K562 (cell line): Measurements from ENCODE around the gene CHTOP. TPM values are rescaled to one million over a fixed set of nuclear protein-coding genes. Genes with fewer than 3 reads are reported as not detected.
A peak's percentile ranks its signal among the peaks of the same experiment; 100 is the strongest.

Experiments used
- ATAC-seq: fragments of 200-7000 bp; cut with Tn5 transposase; 3 replicates; pipeline ENCODE4 v1.9.1; 2020; ENCODE audit warnings: moderate library complexity
- BruUV-seq: library from RNA; stranded (reverse); fragments of 400-500 nt; replicated peaks from 2 replicates; lab custom pipeline; 2021; lab: Mats Ljungman, UMichigan
- CTCF ChIA-PET: fragments of 300-600 bp; formaldehyde crosslinking; extraction: SDS; loops from one replicate; lab custom pipeline; 2021; ENCODE audit warnings: low intra/inter-chr PET ratio; lab: Yijun Ruan, JAX
- POLR2A ChIA-PET: fragments of 300-600, 350-650 bp; sonication (Branson Sonifier 250); formaldehyde crosslinking; extraction: SDS; loops from one replicate; lab custom pipeline; 2021; ENCODE audit warnings: antibody characterized with exemption, inconsistent platforms; lab: Yijun Ruan, JAX
- DNase-seq, 4 experiments: peaks; one replicate each; pipeline versions ENCODE4 v3.0.0 to v3.0.0-alpha.2; 2011 to 2018; ENCODE audit warnings: low spot score in 3 of 4, mixed read lengths in 3 of 4; ENCODE audit errors: extremely low read depth in 1 of 4
- FAIRE-seq: peaks from 2 replicates; lab custom pipeline; 2011; peaks lifted over from hg19 to GRCh38; lab: Jason Lieb, UNC
- H2AFZ ChIP-seq: 2 replicates; pipeline ENCODE4 v1.6.0; 2011; ENCODE audit warnings: low read depth, low read length, control low read depth, inconsistent platforms
- H3K27ac ChIP-seq: fragments of 200-600 bp; 3 replicates; pipeline ENCODE4 v1.8.0; 2011; ENCODE audit warnings: low read depth, mild to moderate bottlenecking, control low read depth, inconsistent platforms, low read length, moderate library complexity, mixed read lengths; ENCODE audit errors: extremely low read depth
- H3K27me3 ChIP-seq, 2 experiments: fragments of 300-600 bp in 1 of 2; 2 replicates in 1 of 2; 3 replicates in 1 of 2; pipeline versions ENCODE4 v1.6.0 to v1.8.0; 2011; ENCODE audit warnings: inconsistent platforms in 2 of 2, low read length in 2 of 2, mild to moderate bottlenecking in 1 of 2, mixed read lengths in 1 of 2, moderate library complexity in 1 of 2; ENCODE audit not compliant: control insufficient read depth in 2 of 2, insufficient read depth in 2 of 2
- H3K36me3 ChIP-seq: fragments of 300-600 bp; 3 replicates; pipeline ENCODE4 v1.8.0; 2011; ENCODE audit warnings: mild to moderate bottlenecking, low read length, inconsistent platforms; ENCODE audit not compliant: control insufficient read depth, insufficient read depth
- H3K4me1 ChIP-seq, 2 experiments: fragments of 200-600 bp in 1 of 2; replicated peaks in 1 of 2; 2 replicates in 1 of 2; 3 replicates in 1 of 2; pipeline versions ENCODE4 v1.5.1 to v1.8.0; 2011; ENCODE audit warnings: inconsistent platforms in 2 of 2, low read length in 2 of 2, mild to moderate bottlenecking in 1 of 2, mixed read lengths in 1 of 2, moderate library complexity in 1 of 2; ENCODE audit not compliant: control insufficient read depth in 2 of 2, insufficient read depth in 2 of 2
- H3K4me2 ChIP-seq: 2 replicates; pipeline ENCODE4 v1.6.1; 2011; ENCODE audit warnings: low read length, control low read depth, inconsistent platforms, mixed read lengths; ENCODE audit not compliant: insufficient read depth
- H3K4me3 ChIP-seq: fragments of 200-600 bp; sonication (generic), shearing (Covaris generic); 2 replicates; pipeline ENCODE4 v1.5.1; 2016; ENCODE audit warnings: control low read depth, inconsistent platforms
- H3K79me2 ChIP-seq: fragments of 200-600 bp; 3 replicates; pipeline ENCODE4 v1.8.0; 2011; ENCODE audit warnings: low read length, inconsistent platforms; ENCODE audit not compliant: control insufficient read depth, insufficient read depth
- H3K9ac ChIP-seq, 2 experiments: 2 replicates each; pipeline versions ENCODE4 v1.6.0 to v1.6.1; 2011; ENCODE audit warnings: low read depth in 2 of 2, low read length in 2 of 2, control low read depth in 1 of 2, inconsistent platforms in 1 of 2, mild to moderate bottlenecking in 1 of 2, mixed read lengths in 1 of 2; ENCODE audit not compliant: insufficient read depth in 1 of 2
- H3K9me1 ChIP-seq: one replicate; pipeline ENCODE4 v1.6.0; 2011; ENCODE audit warnings: inconsistent platforms, mild to moderate bottlenecking, low read length, moderate library complexity; ENCODE audit not compliant: control insufficient read depth, insufficient read depth
- H3K9me3 ChIP-seq: replicated peaks from 2 replicates; pipeline ENCODE4 v1.5.1; 2011; ENCODE audit warnings: low read depth, low read length, inconsistent platforms; ENCODE audit not compliant: control insufficient read depth, insufficient read depth
- H4K20me1 ChIP-seq: replicated peaks from 2 replicates; pipeline ENCODE4 v1.6.1; 2011; ENCODE audit warnings: low read length, inconsistent platforms, mixed read lengths; ENCODE audit not compliant: control insufficient read depth, insufficient read depth
- ARID4B ChIP-seq: sonication (generic); formaldehyde crosslinking; IDR thresholded peaks from 2 replicates; pipeline ENCODE4 v1.8.0; 2022; ENCODE audit warnings: mild to moderate bottlenecking, missing genetic modification reagents
- BHLHE40 ChIP-seq: IDR thresholded peaks from 2 replicates; pipeline ENCODE4 v1.6.1; 2011; ENCODE audit warnings: low read length, improper control_type of control experiment
- CAMTA2 ChIP-seq: fragments of 250-450 bp; sonication (Bioruptor Pico); conservative IDR thresholded peaks from 2 replicates; pipeline ENCODE4 v1.5.1; 2022
- EWSR1 ChIP-seq: fragments of 450-650 bp; IDR thresholded peaks from 2 replicates; pipeline ENCODE4 v1.6.1; 2018; ENCODE audit warnings: borderline replicate concordance, mild to moderate bottlenecking, low read depth, moderate library complexity; ENCODE audit not compliant: partially characterized antibody
- L3MBTL2 ChIP-seq: fragments of 450-650 bp; IDR thresholded peaks from 2 replicates; pipeline ENCODE4 v1.6.1; 2016; ENCODE audit warnings: mild to moderate bottlenecking, moderate library complexity
- MNT ChIP-seq, 2 experiments: fragments of 450-650 bp; conservative IDR thresholded peaks; 2 replicates each; pipeline ENCODE4 v1.6.1; 2017; ENCODE audit warnings: mild to moderate bottlenecking in 2 of 2, moderate library complexity in 2 of 2
- MYC ChIP-seq, 2 experiments: fragments of 250-450 bp in 1 of 2; sonication (Bioruptor Pico) in 1 of 2; IDR thresholded peaks; 2 replicates each; pipeline versions ENCODE4 v1.5.1 to v1.6.1; 2012 to 2021; ENCODE audit warnings: low read depth in 2 of 2, borderline replicate concordance in 1 of 2, improper control_type of control experiment in 1 of 2, low read length in 1 of 2, mild to moderate bottlenecking in 1 of 2, moderate library complexity in 1 of 2
- NFIC ChIP-seq: fragments of 450-650 bp; IDR thresholded peaks from 2 replicates; pipeline ENCODE4 v1.6.1; 2017; ENCODE audit warnings: mild to moderate bottlenecking, inconsistent platforms
- NR2C1 ChIP-seq, 2 experiments: fragments of 450-650 bp; IDR thresholded peaks; 2 replicates each; pipeline ENCODE4 v1.6.1; 2017; ENCODE audit warnings: mild to moderate bottlenecking in 2 of 2, antibody characterized with exemption in 1 of 2, inconsistent platforms in 1 of 2, missing compliant biosample characterization in 1 of 2, missing genetic modification characterization in 1 of 2
- WGBS: fragments of 100-300 bp; shearing (Covaris generic); methylation state at CpG from one replicate; pipeline ENCODE4 v1.1.6; 2016; ENCODE audit warnings: low coverage, mixed read lengths; ENCODE audit not compliant: insufficient coverage; ENCODE audit errors: missing lambda C conversion rate; 5-methylcytosine and 5-hydroxymethylcytosine counted together
- in situ Hi-C: fragments of 300-500 bp; cut with MboI; formaldehyde crosslinking; loops from 4 replicates; pipeline ENCODE4 v1.15.0; 2018; ENCODE audit warnings: inconsistent platforms, mixed read lengths
- intact Hi-C: fragments of 100-400 bp; cut with micrococcal nuclease; formaldehyde crosslinking; loops from 2 replicates; pipeline ENCODE4 v1.14.2; 2022
- polyA plus RNA-seq, 8 experiments: library from polyadenylated mRNA; depleted of rRNA in 4 of 8; stranded (reverse) in 5 of 8; unstranded in 3 of 8; fragments of >200 nt; fragmentation: Nextera tagmentation in 2 of 8; fragmentation: Illumina TruSeq in 1 of 8; extraction: Ambion mirVana in 2 of 8; extraction: Trizol in 1 of 8; gene quantifications; 2 replicates each; pipeline versions ENCODE4 v1.2.1 to v1.2.3, GENCODE V29; 2011 to 2014; ENCODE audit warnings: inconsistent platforms in 1 of 8, missing spikeins in 1 of 8
- total RNA-seq, 7 experiments: library from RNA; depleted of rRNA in 6 of 7; stranded (reverse); fragments of >200 nt in 6 of 7; fragmentation: Illumina TruSeq in 2 of 7; extraction: Trizol in 2 of 7; gene quantifications; 2 replicates each; pipeline versions ENCODE4 v1.2.1 to v1.2.3, GENCODE V29; 2011 to 2021; ENCODE audit warnings: low replicate concordance in 1 of 7
- TF ChIP-seq, protein P1 (sequence below): IDR thresholded peaks from 2 replicates; pipeline ENCODE4 v1.6.1; 2016; ENCODE audit warnings: missing genetic modification characterization, missing compliant biosample characterization

The CHTOP gene
- total and polyA plus RNA-seq, 9 of the 15 experiments (the other 6 are each of a cell fraction or from before 2014, with no cell fraction given), result 10.2 to 91.8 (median 60.8) TPM

DNA sequence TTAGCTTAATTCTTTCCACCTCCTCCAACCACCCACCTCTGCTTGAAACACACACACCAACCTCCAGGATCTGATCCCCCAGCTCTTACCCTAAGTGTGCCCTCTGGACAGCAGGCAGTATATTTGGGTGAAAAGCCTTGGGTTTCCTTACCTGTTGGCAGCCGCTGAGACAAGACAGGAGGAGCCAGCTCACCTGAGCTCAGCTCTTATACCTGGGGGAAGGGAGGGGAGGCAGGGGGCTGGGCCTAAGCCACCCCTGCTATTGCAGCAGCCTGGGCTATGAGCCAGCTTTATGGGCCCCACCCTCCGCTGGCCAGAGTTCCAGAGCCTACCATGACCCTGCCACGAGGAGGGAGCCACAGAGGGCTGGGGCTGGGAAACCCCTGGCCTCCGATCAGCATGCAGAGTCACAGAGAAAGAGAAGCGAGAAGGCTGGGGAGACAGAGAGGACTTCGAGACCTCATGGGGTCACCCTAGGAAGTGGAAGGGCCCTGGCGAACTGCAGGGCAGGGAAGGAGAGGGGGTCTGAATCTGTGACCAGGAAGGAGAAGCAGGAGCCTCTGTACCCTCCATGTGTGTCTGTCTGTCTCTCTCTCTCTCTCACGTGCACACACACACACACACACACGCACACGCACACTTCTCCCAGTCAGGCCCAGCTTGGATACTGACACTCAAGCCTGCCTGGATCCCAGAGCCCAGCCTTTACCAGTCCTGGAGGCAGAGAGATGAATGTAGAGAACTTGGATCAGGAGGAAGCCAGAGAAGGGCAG, 17.5 kb upstream of the CHTOP start, which contains the start of gene S100A14 (continued):
- TF ChIP-seq MNT (conservative IDR thresholded peaks at IDR 0.05), result peak in 1 of 2 experiments; percentile 50; a peak in 2 of 4 replicates
- no peak for TF ChIP-seq CAMTA2 (CRISPR knock-in tag)
- peak; percentile 67 for TF ChIP-seq BHLHE40
- peak; percentile 77 for TF ChIP-seq NFIC
- peak; percentile 41; the same call in 1 of the 2 replicates for TF ChIP-seq MYC (IDR thresholded peaks at IDR 0.05; ENCODE audit: low read depth, low read length)
- no peak for TF ChIP-seq MYC (CRISPR knock-in tag; IDR thresholded peaks at IDR 0.05; ENCODE audit: borderline replicate concordance, low read depth)
- TF ChIP-seq L3MBTL2, result 0 out of 2 replicates have a peak, but pooled peaks have one; percentile 52
- no peak for TF ChIP-seq NR2C1 (IDR thresholded peaks at IDR 0.05)
- 0 out of 2 replicates have a peak, but pooled peaks have one; percentile 17 for TF ChIP-seq NR2C1 (tag; IDR thresholded peaks at IDR 0.05)
- TF ChIP-seq, all 486 proteins: peak for 12

- Histone ChIP-seq H3K9me1 (no peaks in the 10 kb centered on the region), H3K27ac (no peak overlapping the region; the same call in 2 of the 3 replicates), H3K79me2 (no peaks in the 10 kb centered on the region), H3K9me3 (no peaks in the 10 kb centered on the region), H4K20me1 (no peaks in the 10 kb centered on the region), H2AFZ (peak overlapping the region; percentile 94), H3K4me2 (no peak overlapping the region), H3K4me3 (no peak overlapping the region), H3K27me3 (no peaks in the 10 kb centered on the region)
- intact Hi-C loops, result no loop called here
- no peak for DNase-seq
- no peak for FAIRE-seq
- CTCF ChIA-PET, result no interaction called here
- 62% methylated on average over 4 of the region's 5 CpGs for WGBS
- POLR2A ChIA-PET, result interaction anchor here (0.6 to 6.8 kb wide), 5 partner anchors 7 to 121 kb away, joined by 3 to 70 read pairs (median 3); partner anchors contain the start of genes S100A1 and S100A13
- BruUV-seq, result no TSS peak
- in situ Hi-C loops, result no loop called here
- no peak for ATAC-seq
- TF ChIP-seq ARID4B, result no peak
- TF ChIP-seq, protein P1, sequence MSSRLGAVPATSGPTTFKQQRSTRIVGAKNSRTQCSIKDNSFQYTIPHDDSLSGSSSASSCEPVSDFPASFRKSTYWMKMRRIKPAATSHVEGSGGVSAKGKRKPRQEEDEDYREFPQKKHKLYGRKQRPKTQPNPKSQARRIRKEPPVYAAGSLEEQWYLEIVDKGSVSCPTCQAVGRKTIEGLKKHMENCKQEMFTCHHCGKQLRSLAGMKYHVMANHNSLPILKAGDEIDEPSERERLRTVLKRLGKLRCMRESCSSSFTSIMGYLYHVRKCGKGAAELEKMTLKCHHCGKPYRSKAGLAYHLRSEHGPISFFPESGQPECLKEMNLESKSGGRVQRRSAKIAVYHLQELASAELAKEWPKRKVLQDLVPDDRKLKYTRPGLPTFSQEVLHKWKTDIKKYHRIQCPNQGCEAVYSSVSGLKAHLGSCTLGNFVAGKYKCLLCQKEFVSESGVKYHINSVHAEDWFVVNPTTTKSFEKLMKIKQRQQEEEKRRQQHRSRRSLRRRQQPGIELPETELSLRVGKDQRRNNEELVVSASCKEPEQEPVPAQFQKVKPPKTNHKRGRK, result no peak
- TF ChIP-seq EWSR1, result no peak
- TF ChIP-seq, all 486 proteins: peak for 0
- peaks cover 9 to 30% of the 10 kb centered on the region in 2 experiments; a peak in 4 of 5 replicates for H3K4me1 ChIP-seq
- H3K9ac ChIP-seq, result peak overlapping the region in 1 of 2 experiments; percentile 84; a peak in 3 of 4 replicates
- H3K36me3 ChIP-seq, result no peaks in the 10 kb centered on the region
Observed at GRCh38 chr1:153616917-153617311, 17.0 kb upstream of the CHTOP start.
